Retinal pigment epithelial cell (primary cell): ENCODE results near the gene SMAD7.
A peak's percentile ranks its signal among the peaks of the same experiment; 100 is the strongest.

Source experiments
- DNase-seq: peaks from one replicate; pipeline ENCODE4 v3.0.0-alpha.2; 2010; ENCODE audit warnings: low read depth
- H3K4me3 ChIP-seq: 2 replicates; pipeline ENCODE4 v1.5.1; 2011; ENCODE audit warnings: mild to moderate bottlenecking, low read length, control low read depth, moderate library complexity
- TF ChIP-seq, protein P1 (sequence below): conservative IDR thresholded peaks from 2 replicates; pipeline ENCODE4 v1.5.1; 2011; ENCODE audit warnings: low read depth, low read length, control low read depth, inconsistent platforms

Gene SMAD7

GRCh38 chr18:48879008-48879431, 71.7 kb downstream of the SMAD7 start:
- TF ChIP-seq, protein P1, sequence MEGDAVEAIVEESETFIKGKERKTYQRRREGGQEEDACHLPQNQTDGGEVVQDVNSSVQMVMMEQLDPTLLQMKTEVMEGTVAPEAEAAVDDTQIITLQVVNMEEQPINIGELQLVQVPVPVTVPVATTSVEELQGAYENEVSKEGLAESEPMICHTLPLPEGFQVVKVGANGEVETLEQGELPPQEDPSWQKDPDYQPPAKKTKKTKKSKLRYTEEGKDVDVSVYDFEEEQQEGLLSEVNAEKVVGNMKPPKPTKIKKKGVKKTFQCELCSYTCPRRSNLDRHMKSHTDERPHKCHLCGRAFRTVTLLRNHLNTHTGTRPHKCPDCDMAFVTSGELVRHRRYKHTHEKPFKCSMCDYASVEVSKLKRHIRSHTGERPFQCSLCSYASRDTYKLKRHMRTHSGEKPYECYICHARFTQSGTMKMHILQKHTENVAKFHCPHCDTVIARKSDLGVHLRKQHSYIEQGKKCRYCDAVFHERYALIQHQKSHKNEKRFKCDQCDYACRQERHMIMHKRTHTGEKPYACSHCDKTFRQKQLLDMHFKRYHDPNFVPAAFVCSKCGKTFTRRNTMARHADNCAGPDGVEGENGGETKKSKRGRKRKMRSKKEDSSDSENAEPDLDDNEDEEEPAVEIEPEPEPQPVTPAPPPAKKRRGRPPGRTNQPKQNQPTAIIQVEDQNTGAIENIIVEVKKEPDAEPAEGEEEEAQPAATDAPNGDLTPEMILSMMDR = no peak
- no peak overlapping the region for H3K4me3 ChIP-seq
- no peak for DNase-seq

- TF ChIP-seq, protein P1 = no peak
- no peak overlapping the region for H3K4me3 ChIP-seq
- DNase-seq = no peak
Measured at GRCh38 chr18:48878471-48878870, 72.3 kb downstream of the SMAD7 start.

GRCh38 chr18:48877941-48878340, 72.8 kb downstream of the SMAD7 start:
- H3K4me3 ChIP-seq = no peak overlapping the region
- no peak for DNase-seq
- TF ChIP-seq, protein P1 = no peak

DNA sequence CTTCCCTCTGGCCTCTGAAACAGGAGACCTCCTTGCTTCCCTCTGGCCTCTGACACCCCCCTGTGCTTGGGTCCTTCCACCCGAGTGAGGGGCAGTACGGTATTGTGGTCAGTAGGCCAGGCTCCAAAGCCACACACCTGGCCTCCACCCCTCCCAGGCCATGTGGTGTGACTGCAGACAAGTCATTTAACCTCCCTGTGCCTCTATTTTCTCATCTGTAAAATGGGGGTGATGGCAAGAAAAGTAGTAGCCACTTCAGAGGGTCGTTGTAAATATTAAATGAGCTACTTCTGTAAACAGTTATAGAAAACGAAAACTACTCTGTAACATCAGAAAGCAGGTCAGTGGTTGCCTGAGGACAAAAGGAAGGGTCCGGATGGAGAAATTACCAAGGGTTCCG, 74.2 kb downstream of the SMAD7 start:
- DNase-seq = no peak
- TF ChIP-seq, protein P1 = no peak
- no peak overlapping the region for H3K4me3 ChIP-seq

DNA sequence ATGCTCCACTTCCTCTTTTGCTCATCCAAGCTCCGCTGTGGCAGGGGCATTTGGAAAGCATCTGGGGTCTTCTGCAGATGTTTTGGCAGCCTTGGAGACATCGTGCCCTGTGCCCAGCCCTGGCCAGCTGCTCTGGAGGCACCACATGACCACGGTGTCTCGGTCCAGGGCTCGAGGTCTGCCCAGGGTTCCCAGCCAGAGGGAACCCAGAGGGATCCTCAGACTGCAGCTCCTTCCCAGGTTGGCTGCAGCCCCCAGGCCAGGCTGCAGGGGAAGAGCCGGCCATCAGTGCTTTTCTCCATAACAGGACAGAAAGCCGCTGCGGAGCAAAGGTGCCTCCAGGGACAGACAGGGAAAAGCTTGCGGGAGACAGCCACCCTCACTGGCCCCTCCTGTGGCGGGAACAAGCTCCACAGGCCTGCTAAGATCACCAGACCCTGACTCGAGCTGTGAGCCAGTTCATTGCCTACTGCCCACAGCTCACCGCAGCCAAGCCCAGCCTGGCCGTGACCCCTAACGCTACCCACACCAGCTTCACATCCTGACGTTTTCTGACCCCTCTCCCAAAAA, 74.7 kb downstream of the SMAD7 start:
- TF ChIP-seq, protein P1 = peak; percentile 37
- no peak overlapping the region for H3K4me3 ChIP-seq
- DNase-seq = no peak

GRCh38 chr18:48875314-48875941, 75.3 kb downstream of the SMAD7 start:
- H3K4me3 ChIP-seq = no peak overlapping the region
- DNase-seq = no peak
- TF ChIP-seq, protein P1 = no peak

- no peak for DNase-seq
- H3K4me3 ChIP-seq = no peak overlapping the region
- TF ChIP-seq, protein P1 = no peak
Measured at GRCh38 chr18:48874701-48875162, 76.0 kb downstream of the SMAD7 start.
